Mucosa of rectum (tissue), 2 donors: ENCODE measurements around the gene PLAAT2.

Source experiments
- H3K27ac ChIP-seq, 2 donors: one replicate each; pipeline ENCODE4 v1.7.0; 2013; ENCODE audit warnings: inconsistent platforms in 2 of 2, low read depth in 2 of 2, low read length in 2 of 2
- H3K27me3 ChIP-seq, 2 donors: one replicate each; pipeline ENCODE4 v1.7.0; 2013; ENCODE audit warnings: low read length in 2 of 2; ENCODE audit not compliant: control insufficient read depth in 2 of 2, insufficient read depth in 2 of 2
- H3K36me3 ChIP-seq, 2 donors: one replicate each; pipeline ENCODE4 v1.7.0; 2013; ENCODE audit warnings: low read length in 2 of 2; ENCODE audit not compliant: control insufficient read depth in 2 of 2, insufficient read depth in 2 of 2
- H3K4me1 ChIP-seq, 2 donors: one replicate each; pipeline ENCODE4 v1.7.0; 2013; ENCODE audit warnings: low read length in 2 of 2, mild to moderate bottlenecking in 1 of 2; ENCODE audit not compliant: control insufficient read depth in 2 of 2, insufficient read depth in 2 of 2
- H3K4me3 ChIP-seq, 2 donors: one replicate each; pipeline ENCODE4 v1.7.0; 2013; ENCODE audit warnings: low read length in 2 of 2
- H3K9ac ChIP-seq, 2 donors: one replicate each; pipeline ENCODE4 v1.7.0; 2013; ENCODE audit warnings: low read length in 2 of 2, low read depth in 1 of 2, mild to moderate bottlenecking in 1 of 2
- H3K9me3 ChIP-seq, 2 donors: one replicate each; pipeline ENCODE4 v1.7.0; 2013; ENCODE audit warnings: low read length in 2 of 2; ENCODE audit not compliant: control insufficient read depth in 2 of 2
- donor health status: healthy.
- donor health status: Normal muscosa, but diverticular disease.

Gene PLAAT2

DNA sequence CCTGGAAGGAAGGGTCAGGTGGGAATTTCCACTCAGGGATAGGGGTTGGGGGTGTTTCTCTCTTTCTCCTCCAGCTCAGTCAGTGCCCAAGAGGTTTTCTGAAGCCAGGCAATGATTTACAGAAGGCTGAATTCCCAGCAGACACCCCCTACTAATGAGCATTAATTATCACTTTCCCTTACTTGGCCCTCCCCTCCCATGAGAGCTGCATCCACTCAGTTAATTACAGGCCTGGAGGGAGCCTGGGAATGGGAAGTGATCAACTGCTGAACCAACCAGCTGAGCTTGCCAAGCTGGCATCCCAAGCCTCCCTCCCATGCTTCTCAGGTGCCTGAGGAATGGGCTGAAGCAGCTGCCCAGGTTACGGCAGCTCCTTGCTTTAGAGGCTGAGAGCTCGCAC is 56.3 kb downstream of the PLAAT2 start:
- H3K4me3 ChIP-seq = no peak overlapping the region
- no peak overlapping the region for H3K9ac ChIP-seq
- no peaks in the 10 kb centered on the region for H3K9me3 ChIP-seq
- peaks cover 0 to 1% of the 10 kb centered on the region in 2 donors for H3K27me3 ChIP-seq
- no peaks in the 10 kb centered on the region for H3K36me3 ChIP-seq
- H3K4me1 ChIP-seq = no peaks in the 10 kb centered on the region
- no peak overlapping the region for H3K27ac ChIP-seq

DNA sequence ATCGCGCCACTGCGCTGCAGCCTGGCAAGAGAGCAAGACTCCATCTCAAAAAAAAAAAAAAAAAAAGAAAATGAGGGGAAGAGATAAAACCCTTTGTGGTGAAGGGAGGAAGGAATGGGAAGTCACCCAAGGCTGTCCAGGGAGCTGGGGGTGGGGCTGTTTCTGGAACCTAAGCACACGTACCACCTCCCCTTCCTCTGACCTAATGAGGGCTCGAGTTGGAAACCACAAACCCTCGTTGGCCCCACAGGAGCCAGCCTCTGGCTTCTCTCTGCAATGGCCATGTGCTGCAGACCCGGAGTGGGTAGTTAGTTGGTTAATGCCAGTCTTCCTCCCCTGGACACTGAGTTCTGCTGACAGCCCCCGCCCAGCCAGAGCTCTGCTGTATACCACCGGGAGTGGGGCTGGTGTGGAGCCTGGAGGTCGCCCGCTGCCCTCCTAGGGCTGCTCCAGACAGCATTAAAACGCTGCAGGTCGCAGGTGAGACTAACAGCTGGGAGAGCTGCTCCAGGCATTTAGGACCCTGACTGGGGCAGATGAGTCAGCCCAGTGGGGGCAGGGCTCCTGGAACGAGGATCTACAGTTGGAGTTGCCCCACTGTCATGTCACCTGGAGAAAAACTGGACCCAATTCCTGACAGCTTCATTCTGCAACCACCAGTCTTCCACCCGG is 57.2 kb downstream of the PLAAT2 start, which contains the start of gene LGALS12:
LGALS12 (plus strand) TSS at position 228 of the 672 bp plus-strand sequence; CDS start at position 603, 375 bp downstream.
- H3K27ac ChIP-seq = no peak within 1 kb of the TSS
- no peaks in the 10 kb centered on the region for H3K36me3 ChIP-seq
- no peak within 1 kb of the TSS for H3K4me3 ChIP-seq
- peaks cover 0 to 1% of the 10 kb centered on the region in 2 donors for H3K27me3 ChIP-seq
- H3K9ac ChIP-seq = no peak within 1 kb of the TSS
- no peaks in the 10 kb centered on the region for H3K9me3 ChIP-seq
- no peaks in the 10 kb centered on the region for H3K4me1 ChIP-seq

DNA sequence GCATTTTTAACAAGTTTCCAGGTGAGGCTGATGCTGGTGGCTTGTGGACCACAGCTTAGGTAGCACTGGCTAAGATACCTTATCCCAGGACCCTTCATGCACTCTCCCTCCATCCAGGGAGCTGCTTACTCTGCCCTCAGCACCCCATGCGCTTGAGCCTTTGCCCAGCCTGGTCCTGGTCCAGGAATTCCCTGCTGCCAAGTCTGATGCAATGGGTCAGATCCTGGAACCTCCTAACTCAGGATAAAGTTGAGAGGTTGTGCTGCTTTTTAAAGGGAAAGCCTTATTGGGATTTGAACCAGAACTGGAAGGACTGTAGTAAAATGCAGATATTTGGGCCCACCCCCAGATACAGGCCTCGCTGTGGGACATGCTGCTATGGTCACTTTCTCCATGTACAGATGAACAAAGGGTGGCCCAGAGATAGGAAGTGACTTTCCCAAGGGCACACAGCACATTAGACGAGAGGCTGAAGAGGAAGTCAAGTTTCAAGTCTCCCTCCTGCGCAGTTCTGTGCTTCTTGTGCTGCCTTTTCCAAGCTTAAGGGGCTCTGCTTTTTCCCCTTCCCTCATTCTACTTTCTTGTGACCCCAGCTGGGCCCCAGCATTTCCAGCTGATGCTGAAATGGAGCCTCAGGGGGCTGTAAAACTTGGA is 58.1 kb downstream of the PLAAT2 start:
- Histone ChIP-seq H3K27ac (no peak overlapping the region), H3K9ac (no peak overlapping the region), H3K9me3 (no peaks in the 10 kb centered on the region), H3K27me3 (peaks cover 0 to 1% of the 10 kb centered on the region in 2 donors), H3K4me3 (no peak overlapping the region), H3K4me1 (no peaks in the 10 kb centered on the region), H3K36me3 (no peaks in the 10 kb centered on the region)

DNA sequence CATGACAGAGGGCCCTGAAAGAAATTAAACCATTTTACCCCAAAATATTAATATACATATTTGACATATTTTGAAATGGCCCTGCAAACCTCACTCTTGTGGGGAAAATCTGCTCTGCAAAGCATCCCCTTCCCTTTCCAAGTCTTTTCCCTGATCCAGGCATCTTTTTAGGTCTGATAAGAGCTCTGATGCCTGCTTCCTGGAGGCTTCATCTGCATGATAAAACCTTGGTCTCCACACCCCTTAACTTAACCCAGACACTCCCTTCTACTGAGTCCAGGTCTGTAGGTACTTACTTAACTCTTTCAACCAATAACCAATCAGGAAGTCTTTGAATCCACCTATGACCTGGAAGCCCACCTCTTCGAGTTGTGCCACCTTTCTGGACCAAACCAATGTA is 59.1 kb downstream of the PLAAT2 start:
- Histone ChIP-seq H3K9ac (no peak overlapping the region), H3K36me3 (no peaks in the 10 kb centered on the region), H3K9me3 (peaks cover 2% of the 10 kb centered on the region in 2 donors), H3K4me3 (no peak overlapping the region), H3K4me1 (no peaks in the 10 kb centered on the region), H3K27me3 (peaks cover 0 to 1% of the 10 kb centered on the region in 2 donors), H3K27ac (no peak overlapping the region)

DNA sequence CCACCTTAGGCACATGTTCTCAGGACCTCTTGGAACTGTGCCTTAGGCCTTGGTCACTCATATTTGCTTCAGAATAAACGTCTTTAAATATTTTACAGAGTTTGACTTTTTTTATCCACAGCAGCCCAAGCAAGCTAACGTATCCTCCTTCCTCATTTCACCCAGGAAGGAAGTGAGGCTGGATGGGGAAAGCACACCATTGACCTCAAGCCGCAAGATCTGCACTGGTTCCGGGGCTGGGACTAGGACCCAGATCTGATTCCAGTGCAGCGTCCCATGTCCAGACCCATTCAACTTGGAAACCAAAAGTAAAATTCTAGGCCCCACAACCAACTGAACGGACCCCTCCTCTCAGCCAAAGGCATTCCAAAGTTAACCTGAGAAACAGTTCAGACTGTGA is 59.7 kb downstream of the PLAAT2 start:
- H3K36me3 ChIP-seq = no peaks in the 10 kb centered on the region
- peak overlapping the region in 1 of 2 donors; percentile 9 for H3K27ac ChIP-seq
- no peak overlapping the region for H3K9ac ChIP-seq
- peaks cover 2% of the 10 kb centered on the region in 2 donors for H3K9me3 ChIP-seq
- no peak overlapping the region for H3K4me3 ChIP-seq
- no peaks in the 10 kb centered on the region for H3K4me1 ChIP-seq
- H3K27me3 ChIP-seq = peaks cover 0 to 1% of the 10 kb centered on the region in 2 donors
